Natural killer cell (primary cell): ENCODE measurements around the gene FHIT. TPM values are rescaled to one million over a fixed set of nuclear protein-coding genes. Genes with fewer than 3 reads are reported as not detected.

Experiments used
- ATAC-seq, 3 donors: fragments of 150-1000 bp in 2 of 3; fragments of 200-7000 bp in 1 of 3; cut with Tn5 transposase; 1 replicate in 1 of 3; 2 replicates in 2 of 3; pipeline ENCODE4 v1.10.0; 2021; ENCODE audit warnings: mild to moderate bottlenecking in 2 of 3, moderate library complexity in 2 of 3
- DNase-seq, 2 donors: peaks; one replicate each; pipeline versions ENCODE4 v3.0.0 to v3.0.0-alpha.2; 2013 to 2021; ENCODE audit warnings: mixed read lengths in 1 of 2
- H3K27ac ChIP-seq: one replicate; pipeline ENCODE4 v1.5.1; 2013; ENCODE audit warnings: mild to moderate bottlenecking, low read length
- H3K27me3 ChIP-seq: one replicate; pipeline ENCODE4 v1.6.1; 2013; ENCODE audit warnings: low read length; ENCODE audit not compliant: control insufficient read depth, insufficient read depth
- H3K36me3 ChIP-seq: one replicate; pipeline ENCODE4 v1.6.1; 2013; ENCODE audit warnings: low read length; ENCODE audit not compliant: control insufficient read depth, insufficient read depth
- H3K4me1 ChIP-seq: one replicate; pipeline ENCODE4 v1.6.1; 2013; ENCODE audit warnings: low read length; ENCODE audit not compliant: control insufficient read depth, insufficient read depth
- H3K4me3 ChIP-seq: one replicate; pipeline ENCODE4 v1.5.1; 2013; ENCODE audit warnings: low read length
- H3K9me3 ChIP-seq: one replicate; pipeline ENCODE4 v1.6.1; 2013; ENCODE audit warnings: low read length; ENCODE audit not compliant: control insufficient read depth, insufficient read depth
- H3K27ac Mint-ChIP-seq, 2 donors: one replicate each; pipeline ENCODE4 v1.8.0; 2022; ENCODE audit warnings: mild to moderate bottlenecking in 2 of 2, mixed read lengths in 2 of 2, moderate library complexity in 1 of 2
- H3K27me3 Mint-ChIP-seq, 2 donors: one replicate each; pipeline ENCODE4 v1.8.0; 2022; ENCODE audit warnings: low read depth in 2 of 2, mixed read lengths in 2 of 2
- H3K36me3 Mint-ChIP-seq: one replicate; pipeline ENCODE4 v1.8.0; 2022; ENCODE audit warnings: mixed read lengths
- H3K4me1 Mint-ChIP-seq, 2 donors: one replicate each; pipeline ENCODE4 v1.8.0; 2022; ENCODE audit warnings: mixed read lengths in 2 of 2
- H3K4me3 Mint-ChIP-seq: one replicate; pipeline ENCODE4 v1.8.0; 2022; ENCODE audit warnings: mild to moderate bottlenecking, moderate library complexity, mixed read lengths
- H3K9me3 Mint-ChIP-seq, 2 donors: one replicate each; pipeline ENCODE4 v1.8.0; 2022; ENCODE audit warnings: mixed read lengths in 2 of 2
- CTCF ChIP-seq: fragments of 200-600 bp; IDR thresholded peaks from one replicate; pipeline ENCODE4 v1.8.0; 2022; ENCODE audit warnings: antibody characterized with exemption
- WGBS: methylation state at CpG from one replicate; pipeline ENCODE4 v1.1.7; 2013; ENCODE audit warnings: missing lambda C conversion rate; ENCODE audit not compliant: insufficient coverage; 5-methylcytosine and 5-hydroxymethylcytosine counted together
- intact Hi-C: fragments of 100-400 bp; cut with micrococcal nuclease; formaldehyde crosslinking; loops from one replicate; pipeline ENCODE4 v1.14.2; 2022
- total RNA-seq, 4 donors: library from RNA; stranded (reverse); fragments of 120-200 nt in 1 of 4; gene quantifications; one replicate each; pipeline versions ENCODE4 v1.2.3 to v1.2.4, GENCODE V29; 2013 to 2022

The FHIT gene
- total RNA-seq, 3 donors from 2014 or later (not counting 1 experiment from before 2014, with no cell fraction given): 2.7 to 6.1 (median 3.3) TPM

- Histone ChIP-seq H3K36me3 (no peaks in the 10 kb centered on the region), H3K9me3 (no peaks in the 10 kb centered on the region), H3K27ac (no peak overlapping the region), H3K4me3 (no peak overlapping the region), H3K4me1 (no peaks in the 10 kb centered on the region), H3K27me3 (no peaks in the 10 kb centered on the region)
- peaks cover 0 to 6% of the 10 kb centered on the region in 2 donors for H3K9me3 Mint-ChIP-seq
- peaks cover 0 to 6% of the 10 kb centered on the region in 2 donors for H3K4me1 Mint-ChIP-seq
- intact Hi-C loops: no loop called here
- WGBS: 96% methylated on average over 3 of the region's 5 CpGs
- no peaks in the 10 kb centered on the region for H3K27me3 Mint-ChIP-seq
- no peak overlapping the region for H3K4me3 Mint-ChIP-seq
- H3K27ac Mint-ChIP-seq: no peak overlapping the region
- DNase-seq (no peak), ATAC-seq (no peak)
- no peak for TF ChIP-seq CTCF
- peaks cover 6% of the 10 kb centered on the region for H3K36me3 Mint-ChIP-seq
Measured at GRCh38 chr3:59968513-59969045, 1282.7 kb downstream of the FHIT start.

- no peaks in the 10 kb centered on the region for H3K27me3 Mint-ChIP-seq
- ATAC-seq (no peak), DNase-seq (no peak)
- H3K9me3 ChIP-seq: no peaks in the 10 kb centered on the region
- H3K27me3 ChIP-seq: no peaks in the 10 kb centered on the region
- H3K36me3 ChIP-seq: no peaks in the 10 kb centered on the region
- TF ChIP-seq CTCF: no peak
- intact Hi-C loops: no loop called here
- H3K4me1 ChIP-seq: no peaks in the 10 kb centered on the region
- H3K4me1 Mint-ChIP-seq: peaks cover 10 to 20% of the 10 kb centered on the region in 2 donors
- 71% methylated on average over 3 of the region's 4 CpGs for WGBS
- H3K9me3 Mint-ChIP-seq: peaks cover 0 to 3% of the 10 kb centered on the region in 2 donors
- no peak overlapping the region for H3K27ac Mint-ChIP-seq
- H3K4me3 ChIP-seq: no peak overlapping the region
- no peak overlapping the region for H3K27ac ChIP-seq
- H3K36me3 Mint-ChIP-seq: no peaks in the 10 kb centered on the region
- H3K4me3 Mint-ChIP-seq: no peak overlapping the region
Measured at GRCh38 chr3:59963676-59964075, 1287.6 kb downstream of the FHIT start.

- Mint-ChIP-seq H3K27ac (peak overlapping the region; percentile 79 to 82), H3K4me3 (peak overlapping the region; percentile 71), H3K27me3 (peaks cover 0 to 7% of the 10 kb centered on the region in 2 donors), H3K9me3 (peaks cover 3 to 6% of the 10 kb centered on the region in 2 donors), H3K4me1 (peaks cover 31 to 51% of the 10 kb centered on the region in 2 donors), H3K36me3 (peaks cover 14% of the 10 kb centered on the region)
- Histone ChIP-seq H3K27me3 (no peaks in the 10 kb centered on the region), H3K27ac (peak overlapping the region; percentile 34), H3K4me1 (peaks cover 9% of the 10 kb centered on the region), H3K4me3 (no peak overlapping the region), H3K36me3 (no peaks in the 10 kb centered on the region), H3K9me3 (peaks cover 3% of the 10 kb centered on the region)
- ATAC-seq (peak; percentile 74 to 98 (median 86)), DNase-seq (peak in 1 of 2 donors; percentile 16)
- WGBS: 27% methylated on average over 1 of the region's 2 CpGs
- no peak for TF ChIP-seq CTCF
- intact Hi-C loops: loop anchor here (2.0 to 5.0 kb wide), 2 partner anchors 60 to 108 kb away; no protein-coding TSS in a partner anchor
Measured at GRCh38 chr3:59957150-59957549, 1294.1 kb downstream of the FHIT start.

- Mint-ChIP-seq H3K4me1 (peaks cover 16 to 31% of the 10 kb centered on the region in 2 donors), H3K36me3 (peaks cover 14% of the 10 kb centered on the region), H3K27me3 (peaks cover 0 to 11% of the 10 kb centered on the region in 2 donors), H3K27ac (no peak overlapping the region), H3K9me3 (peaks cover 3% of the 10 kb centered on the region in 2 donors), H3K4me3 (no peak overlapping the region)
- Histone ChIP-seq H3K9me3 (peaks cover 3% of the 10 kb centered on the region), H3K4me1 (peaks cover 9% of the 10 kb centered on the region), H3K27ac (no peak overlapping the region), H3K36me3 (no peaks in the 10 kb centered on the region), H3K4me3 (no peak overlapping the region), H3K27me3 (no peaks in the 10 kb centered on the region)
- 92% methylated on average over 7 of the region's 7 CpGs for WGBS
- intact Hi-C loops: no loop called here
- ATAC-seq (no peak), DNase-seq (no peak)
- no peak for TF ChIP-seq CTCF
Measured at GRCh38 chr3:59953104-59953503, 1298.1 kb downstream of the FHIT start.
